Neural crest cell (in vitro differentiated cells): Measurements from ENCODE around the gene BAZ2B. TPM values are rescaled to one million over a fixed set of nuclear protein-coding genes. Genes with fewer than 3 reads are reported as not detected.

Experiments used
- DNase-seq: peaks from one replicate; pipeline ENCODE4 v3.0.0; 2021; ENCODE audit warnings: low read depth, mixed read lengths, low spot score
- H3K27ac Mint-ChIP-seq: one replicate; pipeline ENCODE4 v1.8.0; 2021; ENCODE audit warnings: mild to moderate bottlenecking, mixed read lengths; ENCODE audit not compliant: unreplicated experiment
- H3K27me3 Mint-ChIP-seq: 2 replicates; pipeline ENCODE4 v1.8.0; 2021; ENCODE audit warnings: low read depth, mild to moderate bottlenecking, mixed read lengths
- H3K36me3 Mint-ChIP-seq: 2 replicates; pipeline ENCODE4 v1.8.0; 2021; ENCODE audit warnings: low read depth, mild to moderate bottlenecking, mixed read lengths
- H3K4me1 Mint-ChIP-seq: 2 replicates; pipeline ENCODE4 v1.8.0; 2021; ENCODE audit warnings: mixed read lengths
- H3K4me3 Mint-ChIP-seq: one replicate; pipeline ENCODE4 v1.8.0; 2021; ENCODE audit warnings: mild to moderate bottlenecking, mixed read lengths
- H3K9me3 Mint-ChIP-seq: 2 replicates; pipeline ENCODE4 v1.8.0; 2021; ENCODE audit warnings: mixed read lengths
- total RNA-seq: library from RNA; stranded (reverse); gene quantifications from 2 replicates; pipeline ENCODE4 v1.2.1, GENCODE V29; 2021
- TF ChIP-seq, protein P1 (sequence below): fragments of 200-600 bp; sonication (generic); conservative IDR thresholded peaks from 2 replicates; pipeline ENCODE4 v1.5.0; 2021; ENCODE audit warnings: antibody characterized with exemption, mild to moderate bottlenecking

Gene BAZ2B
- total RNA-seq, 1 donor from 2014 or later = 65.9 TPM

DNA sequence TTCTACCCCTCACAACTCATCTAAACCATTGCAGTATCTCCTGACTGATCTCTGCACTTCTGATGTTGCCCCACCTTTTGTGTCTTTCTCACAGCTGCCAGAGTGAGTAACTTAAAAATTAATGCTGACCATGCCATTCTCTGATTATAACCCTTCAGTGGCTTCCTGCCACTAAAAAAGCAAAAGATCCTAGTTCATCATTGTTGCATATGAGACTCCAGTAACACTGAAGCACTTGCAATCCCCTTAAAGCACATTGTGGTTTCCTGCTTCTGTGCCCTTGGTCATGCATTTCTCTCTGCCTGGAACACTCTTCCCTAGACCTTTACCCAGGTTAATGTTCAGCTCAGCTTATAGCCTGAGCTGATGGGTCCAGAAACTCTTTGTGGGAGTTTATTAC, 234.8 kb downstream of the BAZ2B start:
- H3K27me3 Mint-ChIP-seq = no peaks in the 10 kb centered on the region
- H3K27ac Mint-ChIP-seq = no peak overlapping the region
- TF ChIP-seq, protein P1, sequence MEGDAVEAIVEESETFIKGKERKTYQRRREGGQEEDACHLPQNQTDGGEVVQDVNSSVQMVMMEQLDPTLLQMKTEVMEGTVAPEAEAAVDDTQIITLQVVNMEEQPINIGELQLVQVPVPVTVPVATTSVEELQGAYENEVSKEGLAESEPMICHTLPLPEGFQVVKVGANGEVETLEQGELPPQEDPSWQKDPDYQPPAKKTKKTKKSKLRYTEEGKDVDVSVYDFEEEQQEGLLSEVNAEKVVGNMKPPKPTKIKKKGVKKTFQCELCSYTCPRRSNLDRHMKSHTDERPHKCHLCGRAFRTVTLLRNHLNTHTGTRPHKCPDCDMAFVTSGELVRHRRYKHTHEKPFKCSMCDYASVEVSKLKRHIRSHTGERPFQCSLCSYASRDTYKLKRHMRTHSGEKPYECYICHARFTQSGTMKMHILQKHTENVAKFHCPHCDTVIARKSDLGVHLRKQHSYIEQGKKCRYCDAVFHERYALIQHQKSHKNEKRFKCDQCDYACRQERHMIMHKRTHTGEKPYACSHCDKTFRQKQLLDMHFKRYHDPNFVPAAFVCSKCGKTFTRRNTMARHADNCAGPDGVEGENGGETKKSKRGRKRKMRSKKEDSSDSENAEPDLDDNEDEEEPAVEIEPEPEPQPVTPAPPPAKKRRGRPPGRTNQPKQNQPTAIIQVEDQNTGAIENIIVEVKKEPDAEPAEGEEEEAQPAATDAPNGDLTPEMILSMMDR = no peak
- H3K4me1 Mint-ChIP-seq = no peaks in the 10 kb centered on the region
- no peak overlapping the region for H3K4me3 Mint-ChIP-seq
- DNase-seq = no peak
- peaks cover 9% of the 10 kb centered on the region for H3K36me3 Mint-ChIP-seq
- no peaks in the 10 kb centered on the region for H3K9me3 Mint-ChIP-seq

DNA sequence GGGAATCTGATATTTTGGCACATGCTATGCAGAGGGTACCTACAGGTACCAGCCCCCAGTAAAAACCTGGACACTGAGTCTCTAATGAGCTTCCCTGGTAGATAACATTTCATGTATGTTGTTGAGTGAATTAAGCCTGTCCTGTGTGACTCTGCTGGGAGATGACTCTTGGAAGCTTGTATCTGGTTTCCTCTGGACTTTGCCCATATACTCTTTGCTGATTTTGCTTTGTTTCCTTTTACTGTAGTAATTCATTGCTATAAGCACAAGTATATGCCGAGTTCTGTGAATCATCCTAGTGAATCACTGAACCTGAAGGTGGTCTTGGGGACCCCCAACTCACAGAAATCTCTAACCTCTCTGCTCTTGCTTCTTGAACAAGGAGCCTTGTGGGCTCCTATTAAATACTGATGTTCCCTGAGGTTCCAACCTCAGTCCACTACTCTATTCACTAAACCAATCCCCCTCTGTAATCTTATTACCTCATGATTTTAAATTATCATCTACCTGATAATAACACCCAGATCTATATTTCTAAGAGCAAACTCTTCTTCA, 235.6 kb downstream of the BAZ2B start:
- no peaks in the 10 kb centered on the region for H3K27me3 Mint-ChIP-seq
- DNase-seq = no peak
- no peaks in the 10 kb centered on the region for H3K4me1 Mint-ChIP-seq
- TF ChIP-seq, protein P1 = no peak
- peaks cover 9% of the 10 kb centered on the region for H3K36me3 Mint-ChIP-seq
- no peak overlapping the region for H3K27ac Mint-ChIP-seq
- H3K4me3 Mint-ChIP-seq = no peak overlapping the region
- no peaks in the 10 kb centered on the region for H3K9me3 Mint-ChIP-seq

DNA sequence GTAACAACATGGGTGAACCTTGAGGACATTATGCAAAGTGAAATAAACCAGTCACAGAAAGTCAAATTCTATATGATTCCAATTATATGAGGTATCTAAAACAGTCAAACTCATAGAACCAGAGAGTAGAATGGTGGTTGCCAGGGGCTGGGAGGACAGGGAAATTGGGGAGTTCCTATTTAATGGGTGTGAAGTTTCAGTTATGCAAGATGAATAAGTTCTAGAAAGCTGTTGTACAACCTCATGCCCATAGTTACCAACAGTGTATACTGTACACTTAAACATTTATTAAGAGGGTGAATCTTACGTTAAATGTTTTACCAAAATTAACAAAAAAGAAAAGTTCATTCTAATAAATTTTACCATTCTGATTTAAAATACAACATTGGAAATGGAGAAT, 237.2 kb downstream of the BAZ2B start:
- no peak for DNase-seq
- H3K36me3 Mint-ChIP-seq = peaks cover 5% of the 10 kb centered on the region
- no peaks in the 10 kb centered on the region for H3K27me3 Mint-ChIP-seq
- TF ChIP-seq, protein P1 = no peak
- no peaks in the 10 kb centered on the region for H3K9me3 Mint-ChIP-seq
- H3K27ac Mint-ChIP-seq = no peak overlapping the region
- no peaks in the 10 kb centered on the region for H3K4me1 Mint-ChIP-seq
- no peak overlapping the region for H3K4me3 Mint-ChIP-seq

DNA sequence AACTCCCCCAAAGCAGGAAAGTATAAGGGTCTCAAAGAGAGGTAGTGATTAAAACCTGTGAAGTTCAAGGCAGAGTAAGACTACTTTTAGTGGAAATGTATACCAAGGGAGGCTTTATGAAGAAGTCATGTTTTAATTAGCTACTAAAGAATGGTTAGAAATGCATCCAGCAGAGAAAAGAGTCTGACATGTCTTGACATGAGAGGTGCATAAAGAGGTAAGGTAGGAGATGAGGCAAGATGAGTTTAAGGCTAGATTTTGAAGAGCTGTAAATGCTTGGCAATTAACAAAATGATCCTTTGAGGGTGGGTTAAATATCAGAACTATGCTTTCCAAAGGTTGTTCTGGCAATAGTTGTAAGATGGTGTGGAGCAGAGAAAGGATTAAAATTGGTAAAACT, 241.1 kb downstream of the BAZ2B start:
- TF ChIP-seq, protein P1 = no peak
- peaks cover 10% of the 10 kb centered on the region for H3K36me3 Mint-ChIP-seq
- H3K9me3 Mint-ChIP-seq = no peaks in the 10 kb centered on the region
- H3K27me3 Mint-ChIP-seq = no peaks in the 10 kb centered on the region
- H3K27ac Mint-ChIP-seq = no peak overlapping the region
- H3K4me1 Mint-ChIP-seq = no peaks in the 10 kb centered on the region
- DNase-seq = no peak
- no peak overlapping the region for H3K4me3 Mint-ChIP-seq

DNA sequence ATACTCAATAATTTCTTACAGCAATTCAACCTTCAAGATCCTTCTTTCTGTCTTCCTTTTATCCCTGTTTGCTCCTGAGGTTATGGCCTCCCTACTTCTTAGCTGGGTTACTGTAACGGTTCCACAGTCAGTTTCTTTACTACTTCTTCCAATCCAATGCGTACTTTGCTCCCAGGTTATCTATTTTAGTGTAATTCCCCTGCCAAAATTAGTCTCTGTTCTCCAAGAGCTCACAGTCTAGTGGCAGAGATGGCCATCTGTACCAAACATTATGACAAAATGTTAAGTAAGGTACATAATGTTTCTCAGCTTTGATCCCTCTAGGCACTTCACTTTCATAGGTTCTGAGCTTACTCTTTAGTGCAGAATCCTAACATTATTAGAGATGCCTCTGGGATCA, 244.8 kb downstream of the BAZ2B start:
- TF ChIP-seq, protein P1 = no peak

More for the DNA sequence above, 244.8 kb downstream of the BAZ2B start:
- peaks cover 17% of the 10 kb centered on the region for H3K36me3 Mint-ChIP-seq
- no peak overlapping the region for H3K4me3 Mint-ChIP-seq
- peaks cover 3% of the 10 kb centered on the region for H3K9me3 Mint-ChIP-seq
- H3K4me1 Mint-ChIP-seq = no peaks in the 10 kb centered on the region
- no peaks in the 10 kb centered on the region for H3K27me3 Mint-ChIP-seq
- no peak for DNase-seq
- H3K27ac Mint-ChIP-seq = no peak overlapping the region
